SK-N-MC (cell line): Measurements from ENCODE around the gene IPO5.

Experiments
- EZH2 ChIP-seq: fragments of 200-600 bp; sonication (generic); IDR thresholded peaks from one replicate; pipeline ENCODE4 v1.6.1; 2017; ENCODE audit warnings: antibody characterized with exemption
- POLR2AphosphoS5 ChIP-seq: IDR thresholded peaks from 2 replicates; pipeline ENCODE4 v1.6.1; 2012; ENCODE audit warnings: mild to moderate bottlenecking, low read depth, low read length, borderline replicate concordance

GRCh38 chr13:98035373-98035772 is 81.9 kb downstream of the IPO5 start:
- no peak for TF ChIP-seq POLR2AphosphoS5
- no peak for TF ChIP-seq EZH2
